ENCODE measurements around the gene PACRG. TPM values are rescaled to one million over a fixed set of nuclear protein-coding genes. Genes with fewer than 3 reads are reported as not detected.

Gene PACRG
- total RNA-seq, 1 experiment from 2014 or later, result 0.44 TPM

DNA sequence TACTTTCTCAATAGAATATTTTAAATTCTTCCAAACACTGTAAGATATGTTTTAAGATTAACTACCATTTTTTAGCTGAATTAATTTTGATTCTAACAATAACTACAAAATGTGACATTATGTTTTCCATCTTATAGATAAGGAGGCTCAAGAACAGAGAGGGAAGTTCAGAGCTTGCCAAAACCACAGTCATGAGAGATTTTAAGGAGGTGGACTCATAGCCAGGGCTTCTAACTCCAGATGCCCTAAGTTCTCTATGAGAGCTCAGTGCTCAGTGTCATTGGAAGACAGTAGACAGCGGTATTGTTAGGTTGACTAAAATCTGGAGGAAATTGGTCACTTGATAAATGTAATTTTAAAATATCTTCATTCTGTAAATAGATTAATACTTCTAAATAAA lies 144.2 kb downstream of the PACRG start (continued):
- no peak for TF ChIP-seq NR3C1 (CRISPR knock-in tag; conservative IDR thresholded peaks at IDR 0.05; ENCODE audit: low read depth)

DNA sequence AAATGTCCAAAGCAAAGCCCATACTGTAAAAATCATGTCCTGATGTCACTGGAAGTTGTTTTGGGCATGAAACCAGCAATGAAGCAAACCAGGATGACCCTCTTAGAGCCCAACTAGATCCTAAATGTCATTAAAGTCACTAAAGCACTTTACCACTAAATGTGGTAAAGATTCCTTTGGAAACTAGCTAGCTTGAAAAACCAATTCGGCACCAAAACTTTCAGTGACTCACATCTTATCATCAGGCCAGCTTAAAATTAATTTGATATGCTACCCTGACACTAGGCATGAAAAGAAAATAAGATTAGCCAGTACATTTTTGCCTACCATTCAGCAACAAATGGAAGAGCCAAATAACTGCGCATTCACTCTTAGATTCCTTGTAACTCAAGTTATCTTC lies 145.8 kb downstream of the PACRG start:
- POLR2A ChIA-PET, result no interaction called here
- Mint-ChIP-seq H3K9me3 (peaks cover 14% of the 10 kb centered on the region), H3K27me3 (ENCODE audit: low read depth) (no peaks in the 10 kb centered on the region), H3K36me3 (no peaks in the 10 kb centered on the region; the same call in 1 of the 2 replicates), H3K27ac (no peak overlapping the region), H3K4me3 (no peak overlapping the region), H3K4me1 (peaks cover 3% of the 10 kb centered on the region)
- TF ChIP-seq HMGXB4 (CRISPR knock-in tag; IDR thresholded peaks at IDR 0.05) (no peak), TP53 (CRISPR knock-in tag; IDR thresholded peaks at IDR 0.05) (no peak), GRHL2 (CRISPR knock-in tag; IDR thresholded peaks at IDR 0.05; ENCODE audit: insufficient replicate concordance, severe bottlenecking) (no peak), TEAD1 (CRISPR knock-in tag; IDR thresholded peaks at IDR 0.05) (no peak), NFATC4 (CRISPR knock-in tag; IDR thresholded peaks at IDR 0.05) (no peak), ATF6 (CRISPR knock-in tag; IDR thresholded peaks at IDR 0.05) (no peak), GABPB1 (CRISPR knock-in tag; IDR thresholded peaks at IDR 0.05) (no peak), EMX1 (CRISPR knock-in tag; IDR thresholded peaks at IDR 0.05) (no peak), KAT7 (CRISPR knock-in tag; IDR thresholded peaks at IDR 0.05; ENCODE audit: borderline replicate concordance) (no peak), ATF2 (CRISPR knock-in tag; IDR thresholded peaks at IDR 0.05; ENCODE audit: borderline replicate concordance, low read depth) (no peak), E2F4 (CRISPR knock-in tag; IDR thresholded peaks at IDR 0.05; ENCODE audit: borderline replicate concordance, low read depth) (no peak), MYBL2 (CRISPR knock-in tag; IDR thresholded peaks at IDR 0.05) (no peak), SMAD3 (CRISPR knock-in tag; IDR thresholded peaks at IDR 0.05; ENCODE audit: borderline replicate concordance) (no peak), ETV6 (CRISPR knock-in tag; IDR thresholded peaks at IDR 0.05) (no peak)
- TF ChIP-seq, protein P1, sequence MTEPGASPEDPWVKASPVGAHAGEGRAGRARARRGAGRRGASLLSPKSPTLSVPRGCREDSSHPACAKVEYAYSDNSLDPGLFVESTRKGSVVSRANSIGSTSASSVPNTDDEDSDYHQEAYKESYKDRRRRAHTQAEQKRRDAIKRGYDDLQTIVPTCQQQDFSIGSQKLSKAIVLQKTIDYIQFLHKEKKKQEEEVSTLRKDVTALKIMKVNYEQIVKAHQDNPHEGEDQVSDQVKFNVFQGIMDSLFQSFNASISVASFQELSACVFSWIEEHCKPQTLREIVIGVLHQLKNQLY (CRISPR knock-in tag; IDR thresholded peaks at IDR 0.05), result no peak
- TF ChIP-seq, protein P2, sequence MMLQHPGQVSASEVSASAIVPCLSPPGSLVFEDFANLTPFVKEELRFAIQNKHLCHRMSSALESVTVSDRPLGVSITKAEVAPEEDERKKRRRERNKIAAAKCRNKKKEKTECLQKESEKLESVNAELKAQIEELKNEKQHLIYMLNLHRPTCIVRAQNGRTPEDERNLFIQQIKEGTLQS (CRISPR knock-in tag; conservative IDR thresholded peaks at IDR 0.05), result no peak
- TF ChIP-seq, protein P3, sequence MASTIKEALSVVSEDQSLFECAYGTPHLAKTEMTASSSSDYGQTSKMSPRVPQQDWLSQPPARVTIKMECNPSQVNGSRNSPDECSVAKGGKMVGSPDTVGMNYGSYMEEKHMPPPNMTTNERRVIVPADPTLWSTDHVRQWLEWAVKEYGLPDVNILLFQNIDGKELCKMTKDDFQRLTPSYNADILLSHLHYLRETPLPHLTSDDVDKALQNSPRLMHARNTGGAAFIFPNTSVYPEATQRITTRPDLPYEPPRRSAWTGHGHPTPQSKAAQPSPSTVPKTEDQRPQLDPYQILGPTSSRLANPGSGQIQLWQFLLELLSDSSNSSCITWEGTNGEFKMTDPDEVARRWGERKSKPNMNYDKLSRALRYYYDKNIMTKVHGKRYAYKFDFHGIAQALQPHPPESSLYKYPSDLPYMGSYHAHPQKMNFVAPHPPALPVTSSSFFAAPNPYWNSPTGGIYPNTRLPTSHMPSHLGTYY (CRISPR knock-in tag; IDR thresholded peaks at IDR 0.05), result no peak
- DNase-seq (ENCODE audit: low spot score) (no peak), ATAC-seq (no peak)
- CTCF ChIA-PET, result no interaction called here
